ENCODE results near the gene LAD1. TPM values are rescaled to one million over a fixed set of nuclear protein-coding genes. Genes with fewer than 3 reads are reported as not detected.
A peak's percentile ranks its signal among the peaks of the same experiment; 100 is the strongest.

The LAD1 gene
- total and polyA plus RNA-seq, 2 of the 13 experiments (the other 11 are each of a cell fraction or from before 2014, with no cell fraction given), result 10.8 to 65.6 TPM

DNA sequence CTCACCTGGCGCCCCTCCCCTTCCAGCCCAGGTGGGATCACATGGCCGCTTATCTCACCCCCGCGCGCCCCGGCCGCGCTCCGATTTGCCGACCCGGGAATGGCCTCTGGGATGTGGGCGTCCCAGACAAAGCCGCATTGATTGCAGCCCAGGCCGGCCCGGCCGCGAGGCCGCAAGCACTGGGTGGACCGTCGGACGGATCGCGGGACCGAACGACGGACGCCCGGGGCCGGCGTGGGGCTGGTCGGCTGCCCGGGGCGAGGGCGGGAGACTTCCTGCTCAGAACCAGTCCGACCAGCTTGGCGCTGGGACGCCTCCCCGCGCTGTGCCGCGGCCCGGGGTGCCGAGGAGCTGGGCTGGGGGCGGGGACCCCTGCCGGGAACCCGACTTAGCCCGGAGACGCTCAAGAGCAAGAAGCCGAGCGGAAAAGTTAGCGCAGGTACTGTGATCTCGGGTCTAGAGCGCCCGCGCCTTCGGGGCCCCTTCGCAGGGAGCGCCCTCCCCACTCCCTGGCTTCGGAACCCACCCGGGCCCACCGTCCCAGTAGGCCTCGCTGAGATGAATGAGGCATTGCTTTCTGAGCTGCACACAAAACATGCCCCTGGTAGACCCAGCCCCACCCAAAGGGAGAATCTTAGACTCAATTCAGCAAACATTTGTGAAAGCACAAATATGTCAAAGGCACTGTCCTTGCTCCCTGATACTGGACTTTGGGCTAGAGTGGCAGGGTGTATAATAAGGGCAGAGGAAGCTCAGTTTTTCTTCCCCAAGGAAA is 415 bp upstream of the LAD1 start (continued):
- TF ChIP-seq ZNF331 (CRISPR knock-in tag; IDR thresholded peaks at IDR 0.05), result peak; percentile 45; the same call in 1 of the 2 replicates
- no peak for TF ChIP-seq NFRKB (IDR thresholded peaks at IDR 0.05)
- peak; percentile 64 for TF ChIP-seq RARA (CRISPR knock-in tag; IDR thresholded peaks at IDR 0.05)
- TF ChIP-seq CENPT (CRISPR knock-in tag; IDR thresholded peaks at IDR 0.05; ENCODE audit: low read depth), result no peak
- no peak for TF ChIP-seq JUN (CRISPR knock-in tag; IDR thresholded peaks at IDR 0.05)
- TF ChIP-seq, protein P1, sequence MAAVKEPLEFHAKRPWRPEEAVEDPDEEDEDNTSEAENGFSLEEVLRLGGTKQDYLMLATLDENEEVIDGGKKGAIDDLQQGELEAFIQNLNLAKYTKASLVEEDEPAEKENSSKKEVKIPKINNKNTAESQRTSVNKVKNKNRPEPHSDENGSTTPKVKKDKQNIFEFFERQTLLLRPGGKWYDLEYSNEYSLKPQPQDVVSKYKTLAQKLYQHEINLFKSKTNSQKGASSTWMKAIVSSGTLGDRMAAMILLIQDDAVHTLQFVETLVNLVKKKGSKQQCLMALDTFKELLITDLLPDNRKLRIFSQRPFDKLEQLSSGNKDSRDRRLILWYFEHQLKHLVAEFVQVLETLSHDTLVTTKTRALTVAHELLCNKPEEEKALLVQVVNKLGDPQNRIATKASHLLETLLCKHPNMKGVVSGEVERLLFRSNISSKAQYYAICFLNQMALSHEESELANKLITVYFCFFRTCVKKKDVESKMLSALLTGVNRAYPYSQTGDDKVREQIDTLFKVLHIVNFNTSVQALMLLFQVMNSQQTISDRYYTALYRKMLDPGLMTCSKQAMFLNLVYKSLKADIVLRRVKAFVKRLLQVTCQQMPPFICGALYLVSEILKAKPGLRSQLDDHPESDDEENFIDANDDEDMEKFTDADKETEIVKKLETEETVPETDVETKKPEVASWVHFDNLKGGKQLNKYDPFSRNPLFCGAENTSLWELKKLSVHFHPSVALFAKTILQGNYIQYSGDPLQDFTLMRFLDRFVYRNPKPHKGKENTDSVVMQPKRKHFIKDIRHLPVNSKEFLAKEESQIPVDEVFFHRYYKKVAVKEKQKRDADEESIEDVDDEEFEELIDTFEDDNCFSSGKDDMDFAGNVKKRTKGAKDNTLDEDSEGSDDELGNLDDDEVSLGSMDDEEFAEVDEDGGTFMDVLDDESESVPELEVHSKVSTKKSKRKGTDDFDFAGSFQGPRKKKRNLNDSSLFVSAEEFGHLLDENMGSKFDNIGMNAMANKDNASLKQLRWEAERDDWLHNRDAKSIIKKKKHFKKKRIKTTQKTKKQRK (IDR thresholded peaks at IDR 0.05; ENCODE audit: low read length), result no peak
- TF ChIP-seq GATAD1 (CRISPR knock-in tag; IDR thresholded peaks at IDR 0.05), result 0 out of 2 replicates have a peak, but pooled peaks have one; percentile 13
- no peak for TF ChIP-seq ZNF510 (CRISPR knock-in tag; IDR thresholded peaks at IDR 0.05; ENCODE audit: low read depth)
- peak; percentile 46; the same call in 1 of the 2 replicates for TF ChIP-seq ZNF768 (CRISPR knock-in tag; IDR thresholded peaks at IDR 0.05)
- TF ChIP-seq ARID2 (CRISPR knock-in tag; IDR thresholded peaks at IDR 0.05; ENCODE audit: borderline replicate concordance), result peak; percentile 58; the same call in 1 of the 2 replicates
- TF ChIP-seq ASH2L (IDR thresholded peaks at IDR 0.05; ENCODE audit: insufficient read length, low read depth, low read length), result peak; percentile 45
- no peak for TF ChIP-seq ZKSCAN5 (CRISPR knock-in tag; IDR thresholded peaks at IDR 0.05)
- TF ChIP-seq, protein P2, sequence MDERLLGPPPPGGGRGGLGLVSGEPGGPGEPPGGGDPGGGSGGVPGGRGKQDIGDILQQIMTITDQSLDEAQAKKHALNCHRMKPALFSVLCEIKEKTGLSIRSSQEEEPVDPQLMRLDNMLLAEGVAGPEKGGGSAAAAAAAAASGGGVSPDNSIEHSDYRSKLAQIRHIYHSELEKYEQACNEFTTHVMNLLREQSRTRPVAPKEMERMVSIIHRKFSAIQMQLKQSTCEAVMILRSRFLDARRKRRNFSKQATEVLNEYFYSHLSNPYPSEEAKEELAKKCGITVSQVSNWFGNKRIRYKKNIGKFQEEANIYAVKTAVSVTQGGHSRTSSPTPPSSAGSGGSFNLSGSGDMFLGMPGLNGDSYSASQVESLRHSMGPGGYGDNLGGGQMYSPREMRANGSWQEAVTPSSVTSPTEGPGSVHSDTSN (CRISPR knock-in tag; IDR thresholded peaks at IDR 0.05), result no peak
- no peak; the same call in 1 of the 2 replicates for TF ChIP-seq ZFP90 (CRISPR knock-in tag; IDR thresholded peaks at IDR 0.05; ENCODE audit: borderline replicate concordance)
- TF ChIP-seq ARNTL (CRISPR knock-in tag; IDR thresholded peaks at IDR 0.05), result peak; percentile 83
- TF ChIP-seq MIXL1 (CRISPR knock-in tag; IDR thresholded peaks at IDR 0.05), result no peak
- no peak; the same call in 1 of the 2 replicates for TF ChIP-seq MYNN (CRISPR knock-in tag; IDR thresholded peaks at IDR 0.05; ENCODE audit: low read depth)
- TF ChIP-seq WIZ (CRISPR knock-in tag; IDR thresholded peaks at IDR 0.05), result no peak
- TF ChIP-seq, protein P3, sequence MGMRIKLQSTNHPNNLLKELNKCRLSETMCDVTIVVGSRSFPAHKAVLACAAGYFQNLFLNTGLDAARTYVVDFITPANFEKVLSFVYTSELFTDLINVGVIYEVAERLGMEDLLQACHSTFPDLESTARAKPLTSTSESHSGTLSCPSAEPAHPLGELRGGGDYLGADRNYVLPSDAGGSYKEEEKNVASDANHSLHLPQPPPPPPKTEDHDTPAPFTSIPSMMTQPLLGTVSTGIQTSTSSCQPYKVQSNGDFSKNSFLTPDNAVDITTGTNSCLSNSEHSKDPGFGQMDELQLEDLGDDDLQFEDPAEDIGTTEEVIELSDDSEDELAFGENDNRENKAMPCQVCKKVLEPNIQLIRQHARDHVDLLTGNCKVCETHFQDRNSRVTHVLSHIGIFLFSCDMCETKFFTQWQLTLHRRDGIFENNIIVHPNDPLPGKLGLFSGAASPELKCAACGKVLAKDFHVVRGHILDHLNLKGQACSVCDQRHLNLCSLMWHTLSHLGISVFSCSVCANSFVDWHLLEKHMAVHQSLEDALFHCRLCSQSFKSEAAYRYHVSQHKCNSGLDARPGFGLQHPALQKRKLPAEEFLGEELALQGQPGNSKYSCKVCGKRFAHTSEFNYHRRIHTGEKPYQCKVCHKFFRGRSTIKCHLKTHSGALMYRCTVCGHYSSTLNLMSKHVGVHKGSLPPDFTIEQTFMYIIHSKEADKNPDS (CRISPR knock-in tag; IDR thresholded peaks at IDR 0.05), result no peak
- TF ChIP-seq CHCHD3 (CRISPR knock-in tag; IDR thresholded peaks at IDR 0.05), result no peak
- TF ChIP-seq KLF16 (CRISPR knock-in tag; IDR thresholded peaks at IDR 0.05), result peak in 1 of 2 experiments; percentile 17; a peak in 1 of 4 replicates
- TF ChIP-seq ZNF577 (CRISPR knock-in tag; IDR thresholded peaks at IDR 0.05; ENCODE audit: borderline replicate concordance, low read depth), result no peak

Measured in HepG2 (cell line).